Skeletal muscle satellite cell (primary cell): ENCODE measurements around the gene TRPT1.

Experiments
- H3K27me3 ChIP-seq: 2 replicates; pipeline ENCODE4 v1.7.0; 2013; ENCODE audit warnings: low read length; ENCODE audit not compliant: control insufficient read depth, insufficient read depth
- H3K36me3 ChIP-seq: 2 replicates; pipeline ENCODE4 v1.7.0; 2013; ENCODE audit warnings: mild to moderate bottlenecking, control low read depth, low read length; ENCODE audit not compliant: insufficient read depth
- H3K4me1 ChIP-seq: 2 replicates; pipeline ENCODE4 v1.7.0; 2013; ENCODE audit warnings: low read length; ENCODE audit not compliant: control insufficient read depth, insufficient read depth
- H3K4me2 ChIP-seq: 2 replicates; pipeline ENCODE4 v1.7.0; 2013; ENCODE audit warnings: mild to moderate bottlenecking, low read length
- H3K4me3 ChIP-seq: 2 replicates; pipeline ENCODE4 v1.7.0; 2013; ENCODE audit warnings: low read length
- H3K9ac ChIP-seq: 2 replicates; pipeline ENCODE4 v1.7.0; 2013; ENCODE audit warnings: mild to moderate bottlenecking, low read depth, low read length, moderate library complexity
- H3K9me3 ChIP-seq: replicated peaks from 2 replicates; pipeline ENCODE4 v1.7.0; 2013; ENCODE audit warnings: mild to moderate bottlenecking, control low read depth, low read length

TRPT1 gene

DNA sequence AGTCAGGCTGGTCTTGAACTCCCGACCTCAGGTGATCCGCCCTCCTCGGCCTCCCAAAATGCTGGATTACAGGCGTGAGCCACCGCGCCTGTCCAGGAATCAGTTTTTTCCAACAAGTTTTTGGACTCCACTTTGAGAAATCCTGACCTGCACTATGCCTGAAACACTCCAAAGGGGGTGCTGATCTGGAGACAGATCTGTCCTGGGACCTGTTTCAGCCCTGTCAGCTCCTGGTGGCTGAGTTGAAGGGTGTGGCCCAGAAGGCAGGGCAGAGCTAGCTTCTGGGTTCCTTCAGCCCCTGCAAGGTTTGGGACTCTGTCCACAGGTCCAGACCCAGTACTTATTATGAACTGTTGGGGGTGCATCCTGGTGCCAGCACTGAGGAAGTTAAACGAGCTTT lies 5.6 kb upstream of the TRPT1 start:
- no peaks in the 10 kb centered on the region for H3K27me3 ChIP-seq
- no peaks in the 10 kb centered on the region for H3K9me3 ChIP-seq
- H3K36me3 ChIP-seq, result peaks cover 10% of the 10 kb centered on the region
- no peak overlapping the region for H3K4me3 ChIP-seq
- H3K4me1 ChIP-seq, result peaks cover 44% of the 10 kb centered on the region
- H3K9ac ChIP-seq, result no peak overlapping the region
- no peak overlapping the region for H3K4me2 ChIP-seq

DNA sequence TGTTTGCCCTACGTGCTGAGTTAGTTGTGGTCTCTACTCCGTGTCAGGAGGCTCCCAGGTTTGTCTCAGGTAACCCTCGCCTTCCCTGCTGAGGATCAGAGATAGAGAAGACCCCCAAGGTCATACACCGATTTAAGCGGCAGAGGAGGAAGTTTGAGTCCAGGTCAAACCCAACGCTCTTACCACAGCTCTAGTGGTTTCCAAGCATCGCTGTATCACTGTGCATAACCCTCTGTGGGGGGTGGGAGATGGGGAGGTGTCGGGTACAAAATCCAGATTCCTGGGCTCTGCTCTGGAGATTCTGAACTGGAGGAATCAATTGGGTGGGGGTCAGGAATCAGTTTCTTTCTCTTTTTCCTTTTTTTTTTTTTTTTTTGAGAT lies 5.0 kb upstream of the TRPT1 start:
- peak overlapping the region; percentile 96 for H3K4me2 ChIP-seq

DNA sequence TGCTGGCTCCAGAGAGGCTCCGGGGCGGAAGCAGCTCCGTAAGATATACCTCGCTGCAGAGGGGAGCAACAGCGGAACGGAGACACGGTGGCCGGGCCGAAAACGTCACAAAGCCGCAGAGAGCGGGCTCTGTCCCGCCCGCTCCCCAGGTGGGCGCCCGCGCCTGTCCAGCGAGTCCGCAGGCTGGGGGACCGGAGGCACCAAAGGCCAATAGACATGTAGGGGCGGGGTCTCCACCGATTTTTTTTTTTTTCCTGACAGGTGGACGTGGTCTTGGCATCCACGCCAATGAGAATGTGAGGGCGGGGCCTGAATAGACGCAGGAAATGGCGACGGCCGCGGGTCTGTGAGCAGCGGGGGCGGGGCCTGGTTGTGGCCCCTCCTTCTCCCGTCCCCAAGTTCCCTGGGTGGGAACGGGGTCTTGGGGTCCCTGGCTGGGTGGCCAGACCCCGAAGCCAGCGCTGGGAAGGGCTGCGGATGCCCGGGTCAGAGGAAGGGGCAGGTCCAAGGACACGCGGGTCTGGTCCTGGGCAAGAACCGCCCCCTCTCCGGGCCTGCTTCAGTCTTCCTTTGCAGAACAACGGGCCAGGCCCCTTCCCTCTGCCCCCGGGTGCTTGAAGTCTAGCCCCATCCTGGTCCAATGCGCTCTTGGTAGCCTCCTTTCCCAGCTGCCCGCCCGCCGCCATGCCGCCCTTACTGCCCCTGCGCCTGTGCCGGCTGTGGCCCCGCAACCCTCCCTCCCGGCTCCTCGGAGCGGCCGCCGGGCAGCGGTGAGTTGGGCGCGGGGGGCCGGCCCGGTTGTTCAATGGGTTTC lies 4.4 kb upstream of the TRPT1 start, which contains the start of gene DNAJC4:
TSS of gene DNAJC4 (plus strand) at position 378 of the 814 bp plus-strand sequence. CDS start at position 685, 307 bp downstream.
- peak within 1 kb of the TSS; percentile 96 for H3K4me2 ChIP-seq
- peak within 1 kb of the TSS; percentile 83 for H3K4me3 ChIP-seq
- peaks cover 4% of the 10 kb centered on the region for H3K36me3 ChIP-seq
- H3K4me1 ChIP-seq, result peaks cover 44% of the 10 kb centered on the region
- H3K27me3 ChIP-seq, result no peaks in the 10 kb centered on the region
- H3K9me3 ChIP-seq, result no peaks in the 10 kb centered on the region
- H3K9ac ChIP-seq, result peak within 1 kb of the TSS; percentile 87

More for the DNA sequence above, 5.0 kb upstream of the TRPT1 start:
- H3K9me3 ChIP-seq, result no peaks in the 10 kb centered on the region
- peaks cover 8% of the 10 kb centered on the region for H3K36me3 ChIP-seq
- peak overlapping the region; percentile 87 for H3K9ac ChIP-seq
- peaks cover 46% of the 10 kb centered on the region for H3K4me1 ChIP-seq
- H3K27me3 ChIP-seq, result no peaks in the 10 kb centered on the region
- peak overlapping the region; percentile 83 for H3K4me3 ChIP-seq

DNA sequence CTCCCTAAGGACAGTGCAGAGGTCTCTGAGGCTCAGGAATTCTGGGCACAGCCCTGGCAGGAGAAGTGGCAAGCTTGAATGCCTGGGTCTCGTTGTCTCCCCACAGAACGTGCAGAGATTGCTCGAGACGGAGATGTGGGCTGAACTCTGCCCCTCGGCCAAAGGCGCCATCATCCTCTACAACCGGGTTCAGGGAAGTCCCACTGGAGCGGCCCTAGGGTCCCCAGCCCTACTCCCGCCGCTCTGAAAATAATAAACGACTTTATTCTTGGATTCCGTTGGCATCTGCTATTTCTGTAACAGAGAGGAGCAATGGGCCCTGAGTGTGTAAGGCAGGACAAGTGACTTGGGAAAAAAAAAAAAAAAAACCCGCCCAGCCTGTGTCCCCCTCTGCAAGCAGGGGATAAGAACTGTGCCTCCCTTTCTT lies 3.8 kb upstream of the TRPT1 start:
- H3K36me3 ChIP-seq, result peaks cover 4% of the 10 kb centered on the region
- peak overlapping the region; percentile 87 for H3K9ac ChIP-seq
- H3K4me3 ChIP-seq, result peak overlapping the region; percentile 83
- H3K4me2 ChIP-seq, result peak overlapping the region; percentile 96
- no peaks in the 10 kb centered on the region for H3K27me3 ChIP-seq
- H3K4me1 ChIP-seq, result peaks cover 46% of the 10 kb centered on the region
- H3K9me3 ChIP-seq, result no peaks in the 10 kb centered on the region

DNA sequence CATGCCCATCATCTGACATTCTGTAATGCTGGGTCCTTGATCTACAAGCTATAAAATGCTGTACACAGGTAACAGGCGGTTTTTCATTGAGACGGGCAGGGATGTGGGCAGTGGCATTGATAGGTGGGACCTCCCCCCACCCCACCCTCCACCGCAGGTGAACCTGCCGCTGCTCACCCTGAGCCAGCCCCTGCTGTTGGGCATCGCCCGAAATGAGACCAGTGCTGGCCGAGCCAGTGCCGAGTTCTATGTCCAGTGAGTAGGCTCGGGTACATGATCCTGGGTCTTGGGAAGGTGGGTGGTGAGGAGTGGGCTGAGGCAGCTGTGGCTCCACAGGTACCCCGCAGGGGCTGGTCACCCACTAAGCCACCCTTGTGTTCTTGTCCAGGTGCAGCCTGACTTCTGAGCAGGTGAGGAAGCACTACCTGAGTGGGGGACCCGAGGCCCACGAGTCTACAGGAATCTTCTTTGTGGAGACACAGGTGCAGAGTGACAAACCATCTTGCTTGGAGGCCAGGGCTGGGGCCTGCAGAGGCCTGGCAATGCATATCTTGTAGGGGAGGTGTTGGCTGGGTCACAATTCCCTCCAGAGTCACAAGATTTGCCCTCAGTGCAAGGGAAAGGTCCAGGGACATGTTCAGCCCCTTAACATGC lies 3.2 kb upstream of the TRPT1 start:
- H3K4me1 ChIP-seq, result peaks cover 49% of the 10 kb centered on the region
- H3K4me2 ChIP-seq, result peak overlapping the region; percentile 96
- peak overlapping the region; percentile 83 for H3K4me3 ChIP-seq
- H3K9ac ChIP-seq, result no peak overlapping the region
- H3K9me3 ChIP-seq, result no peaks in the 10 kb centered on the region
- no peaks in the 10 kb centered on the region for H3K27me3 ChIP-seq
- H3K36me3 ChIP-seq, result peaks cover 4% of the 10 kb centered on the region

DNA sequence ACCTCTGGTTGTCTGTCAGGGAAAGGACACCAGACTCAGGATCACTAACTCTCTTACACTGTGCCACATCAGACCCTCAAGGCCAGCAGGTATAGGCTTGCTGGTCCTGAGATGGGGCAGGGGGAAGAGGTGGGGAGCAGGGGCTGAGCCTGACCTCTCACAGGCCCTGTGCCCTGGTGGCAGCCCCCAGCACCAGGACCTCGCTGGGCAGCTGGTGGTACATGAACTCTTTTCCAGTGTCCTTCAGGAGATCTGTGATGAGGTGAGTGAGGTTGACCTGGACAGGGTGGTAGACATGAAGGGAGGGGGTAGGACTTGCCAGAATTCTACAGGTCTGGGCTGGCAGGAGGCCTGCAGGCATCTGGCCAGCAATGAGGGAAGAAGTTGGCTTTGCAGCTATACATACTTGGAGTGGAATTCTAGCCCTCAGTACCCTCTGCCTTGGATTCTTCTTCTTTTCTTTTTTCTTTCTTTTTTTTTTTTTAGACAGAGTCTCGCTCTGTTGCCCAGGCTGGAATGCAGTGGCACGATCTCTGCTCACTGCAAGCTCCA lies 1.5 kb upstream of the TRPT1 start:
- Histone ChIP-seq H3K4me3 (peak overlapping the region; percentile 91), H3K36me3 (peaks cover 15% of the 10 kb centered on the region), H3K9me3 (no peaks in the 10 kb centered on the region), H3K27me3 (no peaks in the 10 kb centered on the region), H3K4me2 (peak overlapping the region; percentile 97), H3K9ac (peak overlapping the region; percentile 91), H3K4me1 (peaks cover 45% of the 10 kb centered on the region)

DNA sequence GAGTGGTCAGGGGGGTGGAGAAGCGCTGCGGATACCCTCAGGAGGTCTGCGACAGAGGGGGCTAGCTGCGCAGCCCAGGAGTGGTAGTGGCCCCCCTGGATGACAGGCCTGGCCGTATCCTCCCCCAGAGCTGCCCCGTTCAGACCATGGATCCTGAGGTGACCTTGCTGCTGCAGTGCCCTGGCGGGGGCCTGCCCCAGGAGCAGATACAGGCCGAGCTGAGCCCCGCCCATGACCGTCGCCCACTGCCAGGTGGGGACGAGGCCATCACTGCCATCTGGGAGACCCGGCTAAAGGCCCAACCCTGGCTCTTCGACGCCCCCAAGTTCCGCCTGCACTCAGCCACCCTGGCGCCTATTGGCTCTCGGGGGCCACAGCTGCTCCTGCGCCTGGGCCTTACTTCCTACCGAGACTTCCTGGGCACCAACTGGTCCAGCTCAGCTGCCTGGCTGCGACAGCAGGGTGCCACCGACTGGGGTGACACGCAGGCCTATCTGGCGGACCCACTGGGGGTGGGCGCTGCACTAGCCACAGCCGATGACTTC lies 593 bp upstream of the TRPT1 start:
- Histone ChIP-seq H3K4me2 (peak overlapping the region; percentile 97), H3K36me3 (peaks cover 15% of the 10 kb centered on the region), H3K9me3 (no peaks in the 10 kb centered on the region), H3K9ac (peak overlapping the region; percentile 91), H3K4me1 (peaks cover 45% of the 10 kb centered on the region), H3K27me3 (no peaks in the 10 kb centered on the region), H3K4me3 (peak overlapping the region; percentile 91)

GRCh38 chr11:64224891-64225607 lies 937 bp downstream of the TRPT1 start:
- H3K4me1 ChIP-seq, result peaks cover 37% of the 10 kb centered on the region
- peak overlapping the region; percentile 97 for H3K4me2 ChIP-seq
- peak overlapping the region; percentile 91 for H3K9ac ChIP-seq

GRCh38 chr11:64224151-64224890 lies 1.7 kb downstream of the TRPT1 start:
- Histone ChIP-seq H3K9me3 (no peaks in the 10 kb centered on the region), H3K36me3 (peaks cover 35% of the 10 kb centered on the region), H3K4me3 (no peak overlapping the region), H3K9ac (no peak overlapping the region), H3K4me1 (peaks cover 30% of the 10 kb centered on the region), H3K4me2 (peak overlapping the region; percentile 97), H3K27me3 (no peaks in the 10 kb centered on the region)

More at GRCh38 chr11:64224891-64225607, 937 bp downstream of the TRPT1 start:
- H3K4me3 ChIP-seq, result peak overlapping the region; percentile 91
- H3K9me3 ChIP-seq, result no peaks in the 10 kb centered on the region
- H3K27me3 ChIP-seq, result no peaks in the 10 kb centered on the region
- peaks cover 29% of the 10 kb centered on the region for H3K36me3 ChIP-seq

DNA sequence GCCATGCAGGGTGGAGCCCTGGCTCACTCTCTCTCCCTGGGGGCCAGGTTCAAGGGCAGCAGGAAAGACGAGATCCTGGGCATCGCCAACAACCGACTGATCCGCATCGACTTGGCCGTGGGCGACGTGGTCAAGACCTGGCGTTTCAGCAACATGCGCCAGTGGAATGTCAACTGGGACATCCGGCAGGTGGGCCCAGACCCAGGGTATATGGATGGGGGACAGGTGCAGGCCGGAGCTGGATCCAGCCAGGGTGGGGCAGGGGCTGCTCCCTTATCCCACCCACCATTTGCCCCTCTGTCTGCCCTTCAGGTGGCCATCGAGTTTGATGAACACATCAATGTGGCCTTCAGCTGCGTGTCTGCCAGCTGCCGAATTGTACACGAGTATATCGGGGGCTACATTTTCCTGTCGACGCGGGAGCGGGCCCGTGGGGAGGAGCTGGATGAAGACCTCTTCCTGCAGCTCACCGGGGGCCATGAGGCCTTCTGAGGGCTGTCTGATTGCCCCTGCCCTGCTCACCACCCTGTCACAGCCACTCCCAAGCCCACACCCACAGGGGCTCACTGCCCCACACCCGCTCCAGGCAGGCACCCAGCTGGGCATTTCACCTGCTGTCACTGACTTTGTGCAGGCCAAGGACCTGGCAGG lies 2.9 kb downstream of the TRPT1 start:
- Histone ChIP-seq H3K36me3 (peaks cover 38% of the 10 kb centered on the region), H3K27me3 (no peaks in the 10 kb centered on the region), H3K9ac (no peak overlapping the region), H3K4me2 (no peak overlapping the region), H3K9me3 (no peaks in the 10 kb centered on the region), H3K4me1 (peaks cover 28% of the 10 kb centered on the region), H3K4me3 (no peak overlapping the region)
